IMR-90 (cell line): ENCODE data around the gene DPPA5.

Experiments used
- BHLHE40 ChIP-seq: fragments of 150-350 bp; IDR thresholded peaks from 2 replicates; pipeline ENCODE4 v1.6.1; 2016; ENCODE audit warnings: mild to moderate bottlenecking, low read depth, low read length
- MAZ ChIP-seq: IDR thresholded peaks from 2 replicates; pipeline ENCODE4 v1.6.1; 2012; ENCODE audit warnings: low read depth, mild to moderate bottlenecking, low read length, improper control_type of control experiment, moderate library complexity, borderline replicate concordance
- POLR2A ChIP-seq: IDR thresholded peaks from 2 replicates; pipeline ENCODE4 v1.6.1; 2012; ENCODE audit warnings: mild to moderate bottlenecking, low read depth, low read length
- TF ChIP-seq, protein P1 (sequence below): conservative IDR thresholded peaks from 2 replicates; pipeline ENCODE4 v1.5.1; 2012; ENCODE audit warnings: mild to moderate bottlenecking, low read depth, low read length, improper control_type of control experiment
- TF ChIP-seq, protein P2 (sequence below): fragments of 150-350 bp; IDR thresholded peaks from 2 replicates; pipeline ENCODE4 v1.6.1; 2017; ENCODE audit warnings: mild to moderate bottlenecking, antibody characterized with exemption, low read length, low read depth

DNA sequence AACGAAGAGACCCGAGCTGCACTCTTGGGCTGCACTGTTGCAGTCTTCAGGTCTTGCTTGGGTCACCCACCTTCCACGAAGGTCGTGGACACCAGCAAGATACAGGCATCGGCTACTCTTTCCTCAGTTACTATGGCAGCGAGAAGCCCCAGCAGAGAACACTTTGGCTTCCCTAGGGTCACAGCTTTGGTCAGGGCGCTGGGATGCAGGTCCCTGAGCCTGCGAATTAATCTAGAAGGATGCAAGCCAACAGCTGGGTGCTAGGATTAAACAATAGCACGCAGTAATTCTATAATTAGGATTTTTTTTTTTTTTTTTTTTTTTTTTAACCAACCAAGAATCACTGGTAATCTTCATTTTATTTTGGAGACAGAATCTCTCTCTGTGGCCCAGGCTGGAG lies 10.5 kb upstream of the DPPA5 start:
- TF ChIP-seq BHLHE40: no peak
- TF ChIP-seq, protein P1, sequence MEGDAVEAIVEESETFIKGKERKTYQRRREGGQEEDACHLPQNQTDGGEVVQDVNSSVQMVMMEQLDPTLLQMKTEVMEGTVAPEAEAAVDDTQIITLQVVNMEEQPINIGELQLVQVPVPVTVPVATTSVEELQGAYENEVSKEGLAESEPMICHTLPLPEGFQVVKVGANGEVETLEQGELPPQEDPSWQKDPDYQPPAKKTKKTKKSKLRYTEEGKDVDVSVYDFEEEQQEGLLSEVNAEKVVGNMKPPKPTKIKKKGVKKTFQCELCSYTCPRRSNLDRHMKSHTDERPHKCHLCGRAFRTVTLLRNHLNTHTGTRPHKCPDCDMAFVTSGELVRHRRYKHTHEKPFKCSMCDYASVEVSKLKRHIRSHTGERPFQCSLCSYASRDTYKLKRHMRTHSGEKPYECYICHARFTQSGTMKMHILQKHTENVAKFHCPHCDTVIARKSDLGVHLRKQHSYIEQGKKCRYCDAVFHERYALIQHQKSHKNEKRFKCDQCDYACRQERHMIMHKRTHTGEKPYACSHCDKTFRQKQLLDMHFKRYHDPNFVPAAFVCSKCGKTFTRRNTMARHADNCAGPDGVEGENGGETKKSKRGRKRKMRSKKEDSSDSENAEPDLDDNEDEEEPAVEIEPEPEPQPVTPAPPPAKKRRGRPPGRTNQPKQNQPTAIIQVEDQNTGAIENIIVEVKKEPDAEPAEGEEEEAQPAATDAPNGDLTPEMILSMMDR: no peak
- TF ChIP-seq, protein P2, sequence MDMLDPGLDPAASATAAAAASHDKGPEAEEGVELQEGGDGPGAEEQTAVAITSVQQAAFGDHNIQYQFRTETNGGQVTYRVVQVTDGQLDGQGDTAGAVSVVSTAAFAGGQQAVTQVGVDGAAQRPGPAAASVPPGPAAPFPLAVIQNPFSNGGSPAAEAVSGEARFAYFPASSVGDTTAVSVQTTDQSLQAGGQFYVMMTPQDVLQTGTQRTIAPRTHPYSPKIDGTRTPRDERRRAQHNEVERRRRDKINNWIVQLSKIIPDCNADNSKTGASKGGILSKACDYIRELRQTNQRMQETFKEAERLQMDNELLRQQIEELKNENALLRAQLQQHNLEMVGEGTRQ: no peak
- TF ChIP-seq POLR2A: no peak
- no peak for TF ChIP-seq MAZ
